8988T (cell line): ENCODE data around the gene ISG20L2.

ENCODE experiments used
- DNase-seq: peaks from one replicate; pipeline ENCODE4 v3.0.0; 2011

The ISG20L2 gene

DNA sequence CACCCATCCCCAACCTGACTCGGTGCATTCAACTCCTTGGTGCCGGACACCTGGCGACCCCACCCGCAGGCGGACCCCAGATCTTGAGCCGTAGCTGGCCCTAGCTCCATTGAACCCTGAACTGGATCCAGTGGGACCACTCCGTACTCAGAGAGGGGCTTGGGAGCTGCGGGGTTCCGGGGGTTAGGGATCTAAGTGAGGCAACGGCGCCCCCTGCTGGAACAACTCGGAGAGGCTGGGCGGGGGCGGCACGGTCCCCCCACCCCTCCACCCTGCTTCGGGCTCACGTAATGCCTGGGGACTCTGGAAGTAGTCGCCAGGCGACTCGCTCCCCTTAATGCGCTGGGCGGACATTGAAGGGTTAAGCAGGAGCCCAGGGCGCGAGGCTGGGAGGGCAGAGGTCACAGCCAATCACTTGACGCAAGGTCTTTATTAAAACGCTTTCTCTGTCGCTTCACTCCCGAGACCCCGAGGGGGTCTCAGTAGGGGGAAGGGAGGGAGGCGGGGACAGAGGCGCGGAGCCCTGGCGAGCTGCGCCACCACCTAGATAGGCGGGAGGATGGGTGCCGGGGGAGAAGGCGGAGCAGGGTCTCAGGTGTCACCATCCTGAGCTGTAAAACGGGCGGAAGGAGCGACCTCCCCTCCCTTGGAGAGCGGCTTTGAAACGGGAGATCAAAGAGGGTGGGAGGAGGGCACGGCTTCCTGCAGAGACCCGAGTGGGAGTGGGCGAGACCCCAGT, 22.5 kb downstream of the ISG20L2 start:
- peak; percentile 62 for DNase-seq

DNA sequence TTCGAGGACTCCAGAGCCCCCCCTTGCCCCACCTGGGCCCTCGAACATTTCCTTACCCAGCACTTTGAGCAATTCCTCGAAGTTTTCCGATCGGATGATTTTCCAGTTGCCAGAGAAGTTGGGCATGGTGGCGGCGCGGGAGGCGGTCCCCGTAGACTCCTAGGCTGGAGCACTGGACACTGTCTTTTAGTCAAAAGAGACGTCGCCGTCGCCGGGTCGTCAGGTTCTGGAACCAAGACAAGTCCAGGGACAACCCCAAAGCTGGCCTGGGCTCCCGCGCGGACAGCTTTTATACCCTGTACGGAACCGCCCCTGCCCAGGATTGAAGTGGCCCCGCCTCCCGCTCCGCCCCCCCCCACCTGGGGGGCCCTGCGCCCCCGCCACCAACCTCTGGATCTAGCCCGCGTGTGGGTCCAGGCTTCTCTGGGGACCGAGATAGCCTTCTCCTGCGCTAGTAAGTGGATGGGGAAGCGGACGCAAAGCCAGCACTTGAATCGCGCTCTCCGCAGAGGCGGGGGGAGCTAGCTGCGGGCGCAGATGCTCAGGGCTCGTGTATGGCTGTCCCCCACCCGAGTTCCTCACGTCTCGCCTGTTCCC, 23.1 kb downstream of the ISG20L2 start, which contains the start of gene CRABP2:
CRABP2 (minus strand) TSS at position 263 of the 597 bp plus-strand sequence; CDS start at position 126, 137 bp downstream.
- no peak for DNase-seq

DNA sequence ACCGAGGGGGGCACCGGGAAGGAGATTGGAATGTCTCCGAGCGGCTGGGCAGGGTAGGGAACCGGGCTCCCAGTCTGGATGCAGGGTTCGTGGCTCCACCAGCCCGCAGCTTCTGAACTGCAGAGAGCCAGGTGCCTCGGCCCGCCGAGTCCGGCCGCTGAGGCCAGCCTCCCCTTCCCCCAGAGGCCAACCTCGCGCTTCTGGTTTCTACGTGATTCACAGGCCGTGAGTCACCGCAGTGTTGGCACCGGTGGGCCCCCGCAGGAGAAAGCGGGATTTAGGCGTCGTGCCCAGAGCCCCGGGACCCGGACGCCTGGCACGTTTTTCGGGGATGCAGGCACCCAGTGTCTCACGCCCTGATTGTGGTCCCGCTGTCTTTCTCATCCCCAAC, 23.6 kb downstream of the ISG20L2 start:
- DNase-seq, result peak; percentile 54

DNA sequence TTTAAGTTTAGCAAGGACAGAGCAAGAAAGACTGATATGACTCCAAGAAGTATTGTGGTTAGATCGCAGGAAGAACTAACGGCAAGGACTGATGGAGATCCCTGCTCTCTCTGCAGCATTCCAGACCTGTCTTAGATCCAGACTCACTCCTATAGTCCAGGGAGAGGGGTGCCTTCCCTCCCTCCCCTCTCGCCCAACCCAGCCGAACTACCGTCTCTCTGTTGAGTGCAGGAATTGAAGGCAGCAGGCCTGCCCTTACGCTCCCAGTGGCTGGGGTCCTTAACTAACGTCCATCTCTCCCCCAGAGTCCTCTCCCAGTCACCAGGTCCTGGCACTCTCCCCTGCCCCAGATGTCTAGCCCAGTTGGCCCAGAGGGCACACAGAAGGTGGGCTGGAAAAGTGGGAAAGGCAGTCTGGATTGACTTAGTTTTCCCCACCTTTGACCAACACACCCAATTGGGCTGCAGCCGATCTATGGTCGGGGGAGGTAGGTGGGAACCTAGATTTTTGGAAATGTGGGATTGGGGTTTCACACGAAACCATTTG, 24.3 kb downstream of the ISG20L2 start:
- no peak for DNase-seq

DNA sequence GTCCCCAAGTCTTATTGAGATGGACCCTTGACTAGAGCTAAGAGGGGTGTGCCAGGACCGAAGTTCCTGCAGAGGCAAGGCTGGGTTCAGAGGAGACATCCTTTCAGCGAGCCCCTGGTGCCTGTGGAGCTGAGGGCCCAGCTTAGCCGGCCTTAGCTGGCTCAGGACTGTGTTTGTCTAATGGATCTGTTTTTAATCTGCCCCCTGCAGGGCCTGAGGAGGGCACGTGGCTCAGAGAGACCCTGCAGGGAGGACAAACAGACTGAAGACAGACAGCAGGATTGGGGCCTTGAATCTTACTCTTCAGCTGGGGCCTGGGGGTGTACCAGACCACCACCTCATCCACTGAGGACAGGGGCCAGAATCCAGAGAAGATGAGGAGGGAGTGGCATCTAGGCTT, 24.8 kb downstream of the ISG20L2 start:
- DNase-seq, result no peak

DNA sequence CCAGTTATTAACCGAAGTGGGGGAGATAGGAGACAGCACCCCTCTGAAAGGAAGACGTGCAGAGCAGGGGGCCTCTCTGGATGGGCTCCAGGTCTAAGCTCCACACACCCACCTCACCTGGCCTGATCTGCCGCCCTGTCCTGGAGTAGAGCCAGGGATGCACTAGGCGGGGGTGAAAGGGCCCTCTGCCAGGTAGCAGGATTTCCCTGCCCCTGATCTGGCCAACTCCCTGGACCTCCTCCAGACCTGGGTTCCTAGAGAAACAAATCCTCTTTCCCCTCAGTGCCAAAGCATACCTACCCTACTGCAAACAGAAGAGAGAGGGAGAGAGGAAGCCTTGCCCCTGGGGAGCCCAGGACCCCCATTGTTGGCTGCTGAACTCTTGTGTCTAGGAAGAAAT, 25.2 kb downstream of the ISG20L2 start:
- DNase-seq, result no peak

DNA sequence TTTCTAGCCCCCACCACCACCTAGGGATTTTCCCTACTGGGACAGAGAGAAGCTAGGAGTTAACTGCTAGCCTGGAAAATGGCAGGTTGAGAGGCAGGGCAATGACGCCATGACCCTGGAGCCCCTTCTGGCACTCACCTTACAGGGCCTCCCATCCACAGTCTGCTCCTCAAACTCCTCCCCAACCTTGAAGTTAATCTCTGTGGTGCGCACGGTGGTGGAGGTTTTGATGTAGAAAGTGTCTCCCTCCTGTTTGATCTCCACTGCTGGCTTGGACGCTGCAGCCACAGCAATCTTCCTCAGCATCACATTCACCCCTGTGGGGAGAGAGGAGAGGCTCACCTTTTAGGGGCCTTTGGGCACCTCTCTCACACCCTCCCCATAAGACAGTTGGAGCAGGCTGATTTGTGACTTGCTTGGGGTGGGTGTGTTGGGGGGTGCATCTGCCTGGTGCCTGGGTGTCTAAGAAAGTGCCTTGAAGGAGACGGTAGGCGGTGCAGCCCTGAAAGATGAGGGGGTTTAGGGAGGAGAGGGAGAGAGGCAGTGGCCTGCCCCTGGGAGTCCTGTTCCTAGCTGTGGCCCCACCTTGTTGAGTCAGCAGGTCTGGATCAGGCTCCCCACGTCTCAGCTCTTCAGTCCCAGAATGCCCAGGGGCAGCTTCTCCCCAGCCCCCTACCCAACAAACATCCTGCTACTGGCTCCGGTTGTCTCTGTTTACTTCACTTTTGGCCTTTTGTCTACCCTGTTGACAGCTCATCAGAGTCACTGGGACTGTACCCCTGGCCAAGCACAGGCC, 27.6 kb downstream of the ISG20L2 start:
- DNase-seq, result no peak

DNA sequence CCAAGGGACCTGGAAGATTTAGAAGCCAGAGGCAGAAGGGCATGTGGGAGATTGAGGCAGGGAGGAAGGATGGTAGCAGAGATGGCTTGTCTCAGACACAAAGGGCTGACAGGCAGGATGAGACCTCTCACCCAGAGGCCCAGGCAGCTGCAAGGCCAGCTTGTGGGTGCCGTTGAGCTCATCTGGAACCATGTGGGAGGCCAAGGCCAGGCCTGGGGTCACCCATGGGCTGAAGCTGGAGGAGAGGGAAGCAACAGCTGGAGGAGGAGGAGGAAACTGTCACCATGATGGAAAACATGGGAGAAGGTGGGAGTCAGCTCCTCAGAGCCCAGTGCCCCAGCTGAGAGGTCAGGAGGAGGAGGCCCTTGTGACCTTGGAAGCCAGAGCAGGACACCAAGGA, 29.6 kb downstream of the ISG20L2 start:
- DNase-seq, result no peak

DNA sequence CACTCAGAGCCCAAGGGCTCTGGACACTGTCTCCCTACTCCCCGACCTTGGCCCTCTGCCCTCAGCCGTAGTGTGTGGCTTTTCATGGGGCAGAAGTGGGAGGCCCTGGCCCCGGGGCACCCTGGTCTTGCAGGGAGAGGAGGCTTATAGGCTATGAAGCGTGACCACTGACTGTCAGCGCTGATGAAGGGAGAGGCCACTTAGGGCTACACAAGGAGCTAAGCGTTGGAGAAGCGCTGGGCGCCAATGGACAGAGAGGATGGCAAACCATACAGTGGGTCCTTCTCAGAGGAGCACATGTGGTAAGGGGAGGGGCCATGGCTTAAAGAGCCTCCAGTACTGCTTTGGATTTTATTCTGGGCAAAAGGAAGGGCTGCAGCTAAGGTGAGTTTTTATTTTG, 31.1 kb downstream of the ISG20L2 start:
- DNase-seq, result no peak

DNA sequence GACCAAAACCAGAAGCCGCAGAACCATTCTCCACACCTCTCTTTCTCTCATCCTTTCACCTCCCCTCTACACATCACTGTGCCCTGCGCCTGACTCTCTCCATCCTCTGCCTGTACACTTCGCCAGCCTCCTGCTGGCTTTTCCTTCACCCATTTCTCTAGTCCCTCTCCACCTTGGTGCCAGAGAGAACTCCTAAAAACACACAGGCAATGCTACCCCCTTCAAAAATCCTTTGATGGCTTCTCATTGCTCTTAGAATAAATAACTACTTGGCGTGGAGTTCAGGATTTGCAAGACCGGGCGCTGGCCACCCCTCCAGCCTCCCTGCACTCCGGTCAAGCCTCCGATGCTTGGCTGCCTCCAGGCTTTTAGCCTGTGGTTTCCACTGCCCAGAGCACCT, 31.8 kb downstream of the ISG20L2 start:
- DNase-seq, result no peak

DNA sequence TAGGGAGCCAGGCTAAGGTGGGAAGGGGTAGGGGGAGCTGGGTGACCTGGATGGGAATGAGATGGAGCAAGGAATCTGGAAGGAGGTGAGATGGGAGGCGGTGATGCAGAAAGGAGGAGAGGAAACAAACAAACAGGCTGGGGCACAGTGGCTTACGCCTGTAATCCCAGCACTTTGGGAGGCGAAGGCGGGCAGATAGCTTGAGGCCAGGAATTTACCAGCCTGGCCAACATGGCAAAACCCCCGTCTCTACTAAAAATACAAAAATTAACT, 33.9 kb downstream of the ISG20L2 start:
- no peak for DNase-seq

DNA sequence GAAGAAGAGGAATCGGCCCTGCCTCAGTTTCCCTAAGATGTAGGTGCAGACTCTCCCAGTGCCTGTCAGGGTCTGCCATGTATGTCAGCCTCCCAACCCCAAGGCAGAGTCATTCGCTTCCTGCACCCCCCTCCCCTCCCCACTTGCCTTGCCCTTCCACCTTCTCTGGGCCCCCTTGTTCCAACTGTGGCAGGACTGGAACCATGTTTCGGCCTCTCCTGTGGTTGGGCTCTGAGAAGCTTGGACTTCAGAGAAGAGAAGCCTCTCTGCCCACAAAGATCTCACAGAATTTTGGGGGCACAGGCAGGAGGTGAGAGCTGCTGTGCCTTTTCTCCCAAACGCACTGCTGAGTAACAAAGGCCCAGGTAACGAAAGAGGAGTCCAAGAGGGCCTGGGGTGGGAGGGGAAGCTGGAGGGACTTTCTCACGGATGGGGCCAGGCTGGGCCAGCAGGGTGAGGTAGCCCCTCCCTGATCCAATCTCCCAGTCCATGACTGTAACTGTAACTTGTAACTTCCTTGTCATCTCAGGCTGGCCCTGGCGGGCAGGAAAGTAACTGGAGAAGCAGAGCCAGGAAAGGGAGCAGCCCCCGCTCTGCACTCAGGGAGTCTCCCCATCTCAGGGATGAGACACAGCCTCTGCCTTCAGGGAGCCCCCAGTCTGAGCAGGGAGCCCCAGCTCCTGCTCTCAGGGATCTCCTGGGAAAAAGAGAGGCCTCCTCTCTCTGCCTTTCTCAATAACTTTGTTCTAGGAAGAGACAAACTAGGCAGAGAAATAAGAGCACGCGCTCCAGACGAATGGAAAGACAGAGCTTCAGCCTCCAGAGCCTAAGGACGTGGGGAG, 34.5 kb downstream of the ISG20L2 start:
- no peak for DNase-seq

DNA sequence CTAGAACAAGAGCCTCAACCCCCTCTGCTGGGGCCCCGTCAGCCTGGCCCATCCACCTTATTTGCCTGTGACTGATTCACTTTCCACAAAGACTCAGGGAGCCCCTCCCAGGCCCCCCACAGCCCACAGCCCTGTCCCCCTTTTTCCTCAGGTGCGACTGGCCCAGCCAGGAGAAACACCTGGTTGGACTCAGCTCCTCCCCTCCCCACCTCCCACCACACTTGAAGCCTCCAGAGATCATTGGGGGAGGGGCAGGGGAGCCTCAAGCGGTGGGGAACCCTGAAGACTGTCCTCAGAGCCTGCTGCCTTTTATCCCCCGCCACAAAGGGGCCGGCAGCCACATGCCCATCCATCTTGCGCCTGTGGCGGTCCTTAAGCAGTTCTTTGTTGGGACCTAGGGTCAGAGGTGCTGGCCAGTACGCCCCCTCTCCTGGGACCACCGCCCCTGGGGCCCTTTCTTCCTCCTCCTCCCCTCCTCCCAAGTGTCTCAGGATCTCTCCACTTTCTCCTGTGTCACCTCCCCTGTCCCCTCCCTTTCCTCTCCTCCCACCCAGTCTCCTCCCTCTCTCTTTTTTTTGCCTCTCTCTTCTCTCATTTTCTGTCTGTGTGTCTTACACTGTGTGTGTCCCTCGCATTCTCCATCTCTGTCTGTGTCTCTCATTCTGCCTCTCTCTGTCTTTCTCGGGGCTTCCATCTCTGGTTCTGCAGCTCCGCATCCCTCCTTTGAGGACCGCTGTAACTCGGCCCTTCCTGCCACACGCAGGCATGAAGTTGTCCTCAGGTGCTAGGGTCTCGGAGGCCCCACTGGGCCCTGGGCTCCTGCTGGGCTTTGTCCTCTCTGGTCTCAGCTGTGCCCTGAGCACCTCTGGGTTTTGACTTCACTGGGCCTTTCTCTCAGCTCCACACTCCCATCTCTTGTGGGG, 35.4 kb downstream of the ISG20L2 start:
- no peak for DNase-seq

DNA sequence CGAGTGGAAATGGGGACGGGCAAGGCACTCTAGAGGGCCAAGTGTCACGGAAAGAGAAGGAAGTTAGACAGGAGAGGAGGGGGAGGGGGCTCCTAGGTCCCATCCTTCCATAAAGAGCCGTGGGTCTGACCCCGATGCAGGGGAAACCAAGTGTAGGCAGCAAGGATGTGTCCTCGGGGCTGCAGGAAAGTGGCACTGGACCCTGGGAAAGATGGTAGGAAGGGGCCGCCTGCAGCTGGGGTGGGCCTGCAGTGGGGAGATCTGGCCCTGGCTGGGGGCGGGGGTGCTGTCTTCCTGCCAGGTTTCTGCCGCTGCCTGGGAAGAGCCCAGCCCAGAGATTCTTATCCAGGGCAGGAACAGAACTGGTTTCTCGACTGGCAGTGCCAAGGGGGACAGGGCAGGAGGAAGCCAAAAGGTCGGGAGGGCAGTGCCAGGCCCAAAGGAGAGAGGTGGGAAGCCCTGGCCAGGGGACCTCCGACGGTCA, 36.1 kb downstream of the ISG20L2 start:
- no peak for DNase-seq

DNA sequence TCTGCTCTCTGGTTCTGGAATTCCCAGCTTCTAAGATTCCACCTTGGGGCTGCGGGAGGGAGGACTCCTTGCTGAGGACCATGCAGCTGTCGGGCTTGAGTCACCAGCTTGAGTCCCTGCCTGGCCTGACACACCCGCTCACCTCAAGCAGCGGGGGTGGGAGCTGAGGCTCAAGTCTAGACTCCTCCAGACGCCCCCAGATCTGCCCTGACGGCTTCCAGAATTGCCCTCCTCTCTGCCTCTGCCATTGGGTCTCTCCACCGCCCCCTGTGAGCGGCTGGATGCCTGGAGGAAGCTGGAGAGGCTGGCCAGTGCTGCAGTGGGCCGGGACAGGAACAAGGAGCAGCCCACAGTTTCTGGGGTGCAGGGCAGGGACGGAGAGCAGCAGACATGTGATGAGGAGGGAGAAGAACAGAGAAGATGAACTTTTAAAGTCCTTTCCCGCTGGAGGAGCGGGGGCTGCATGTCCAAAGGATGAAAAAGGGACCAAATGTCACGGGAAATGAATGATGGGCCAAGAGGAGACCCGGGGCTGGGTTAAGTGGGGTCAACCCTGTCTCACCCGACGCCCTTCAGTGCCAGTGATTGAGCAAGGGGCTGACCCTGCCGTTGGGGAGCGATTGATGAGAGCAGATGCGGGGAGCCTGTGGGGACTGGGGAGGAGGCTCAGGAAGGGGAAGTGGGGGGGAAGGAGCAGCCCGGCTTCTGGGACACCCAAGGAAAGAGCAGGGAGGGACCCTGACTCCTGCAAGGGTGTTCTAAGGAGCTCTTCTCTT, 36.7 kb downstream of the ISG20L2 start:
- peak; percentile 47 for DNase-seq

DNA sequence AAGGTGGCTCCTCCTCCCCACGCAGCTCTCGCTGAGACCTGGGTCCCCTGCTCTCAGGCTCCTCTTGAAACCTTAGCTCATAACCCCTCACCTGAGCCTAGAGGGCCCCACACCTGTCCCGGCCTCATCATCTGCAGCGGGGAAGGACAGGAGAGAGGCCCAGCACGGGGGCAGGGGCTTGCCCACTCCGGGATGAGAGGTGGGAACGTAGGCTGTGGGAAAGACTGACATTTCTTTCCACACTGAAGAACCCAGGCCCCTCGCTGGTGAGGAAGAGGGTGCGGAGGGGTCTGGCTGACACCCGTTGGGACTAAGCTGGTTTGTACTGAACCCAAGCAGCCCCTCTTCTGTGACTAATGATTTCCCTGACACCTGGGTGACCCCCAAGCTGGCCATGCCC, 37.4 kb downstream of the ISG20L2 start:
- DNase-seq, result no peak

DNA sequence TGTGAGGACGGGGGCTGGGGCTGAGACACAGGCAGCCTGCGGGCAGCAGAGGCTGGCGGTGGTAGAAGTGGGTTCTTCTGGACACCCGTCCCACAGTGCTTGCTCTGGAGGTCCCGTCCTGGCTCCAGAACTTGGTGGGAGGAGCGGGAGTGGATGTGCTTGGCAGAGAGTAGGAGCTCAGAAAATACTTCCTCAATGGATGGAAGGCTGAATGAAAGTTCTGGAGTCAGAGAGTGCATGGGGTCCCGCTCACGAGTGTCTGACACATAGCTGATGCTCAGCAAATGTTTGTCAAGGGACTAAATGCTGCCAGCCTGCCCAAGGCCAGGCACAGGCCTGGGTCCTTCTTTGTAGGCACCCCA, 37.9 kb downstream of the ISG20L2 start:
- no peak for DNase-seq

DNA sequence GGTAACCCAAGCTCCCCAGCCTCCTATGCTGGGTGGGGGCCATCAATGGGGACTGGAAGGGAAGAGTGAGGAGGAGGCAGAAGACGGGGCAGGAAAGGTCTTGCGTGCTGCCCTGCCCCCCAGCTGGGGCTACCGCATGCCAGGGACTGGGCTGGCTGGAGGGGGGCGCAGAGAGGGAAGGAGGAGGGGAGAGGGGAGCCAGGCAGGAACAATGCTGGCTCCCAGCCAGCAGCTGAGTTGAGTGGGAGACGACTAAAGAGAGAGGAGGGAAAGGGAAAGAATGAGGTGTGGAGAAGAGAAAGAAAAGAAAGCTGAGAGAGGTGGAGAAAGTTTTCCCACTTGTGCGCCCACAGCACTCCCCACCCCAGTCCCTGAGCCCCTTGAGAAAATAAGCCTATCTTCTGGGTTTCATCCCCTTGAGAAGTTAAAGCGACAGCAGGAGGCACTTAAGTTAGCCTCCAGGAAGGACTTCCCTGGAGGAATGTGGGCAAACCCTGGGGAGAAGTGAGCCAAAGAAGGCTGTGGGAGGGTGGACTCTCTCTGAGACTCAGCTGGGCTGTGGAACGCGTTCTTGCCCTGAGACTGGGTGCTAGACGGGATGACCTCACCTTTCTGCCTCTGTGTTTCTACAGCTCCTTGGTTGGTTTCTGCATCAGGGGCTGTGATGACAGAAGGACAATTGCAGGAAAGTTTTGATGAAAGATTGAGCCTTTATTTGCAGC, 38.5 kb downstream of the ISG20L2 start:
- no peak for DNase-seq

DNA sequence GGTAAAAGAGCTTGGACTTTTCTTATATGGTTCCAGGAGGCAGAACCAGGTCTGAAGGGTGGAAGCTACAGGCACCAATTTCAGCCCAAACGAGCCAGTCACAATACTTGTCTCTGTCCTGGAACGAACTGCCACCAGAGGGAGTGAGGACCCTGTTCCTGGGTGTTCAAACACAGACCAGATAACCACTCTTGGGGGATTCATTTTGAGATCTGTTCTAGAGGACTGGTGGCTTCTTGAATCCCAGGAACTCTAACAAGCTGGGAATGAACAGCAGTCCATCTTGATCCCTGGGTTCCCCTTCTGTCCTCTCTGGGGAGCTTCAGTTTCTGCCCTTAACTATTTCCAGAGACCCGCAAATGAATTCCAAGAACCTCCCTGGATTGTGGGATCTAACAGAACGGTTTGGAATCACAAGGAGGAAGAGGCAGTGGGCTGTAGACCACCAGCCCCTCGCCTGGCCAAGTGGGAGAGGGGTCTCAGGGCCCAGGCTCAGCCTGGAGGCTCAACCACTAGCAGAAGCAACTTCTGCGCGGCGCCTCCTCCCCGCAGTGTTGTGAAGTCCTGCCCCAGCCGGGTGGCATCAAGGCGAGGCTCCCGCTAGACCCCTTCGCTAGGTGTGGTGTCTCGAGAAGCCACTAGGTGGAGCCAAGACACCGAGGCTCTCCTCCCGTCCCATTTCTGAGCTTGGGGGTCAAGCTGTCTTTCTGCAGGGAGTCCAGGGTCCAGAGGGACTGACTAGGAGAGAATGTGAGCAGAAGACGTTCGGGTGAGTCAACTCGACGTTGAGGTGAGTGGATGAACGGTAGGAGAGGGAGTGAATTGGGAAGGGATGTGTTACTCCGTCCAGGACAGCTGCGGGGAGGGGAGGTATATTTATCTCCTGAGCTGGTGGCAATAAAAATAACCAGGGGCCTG, 39.3 kb downstream of the ISG20L2 start:
- DNase-seq, result peak; percentile 80
